ENCODE measurements around the gene SFSWAP.
"Not testable (repeated sequence)": the region's sequence is repeated elsewhere in the genome, so short reads cannot be mapped to it uniquely, and the experiment has no call there.

SFSWAP gene

DNA sequence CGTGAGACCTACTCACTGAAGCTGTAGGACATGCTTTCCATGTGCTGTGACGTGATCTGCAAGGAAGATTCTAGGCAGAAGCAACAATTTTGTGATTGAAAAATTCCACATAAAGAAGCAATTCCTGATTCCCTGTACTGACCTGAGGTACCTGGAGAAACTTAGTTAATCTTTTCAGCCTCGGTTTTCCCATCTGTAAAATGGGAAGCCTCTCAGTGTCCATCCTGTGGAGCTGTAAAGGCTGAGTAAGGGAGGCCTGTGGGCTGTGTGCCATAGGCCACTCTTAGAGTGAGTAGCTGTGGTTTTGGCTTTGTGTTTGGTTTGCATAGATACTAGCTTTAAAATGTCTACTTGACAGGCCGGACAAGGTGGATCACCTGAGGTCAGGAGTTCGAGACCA is 50.7 kb downstream of the SFSWAP start:
- DNase-seq (ENCODE audit: low spot score), result no peak

DNA sequence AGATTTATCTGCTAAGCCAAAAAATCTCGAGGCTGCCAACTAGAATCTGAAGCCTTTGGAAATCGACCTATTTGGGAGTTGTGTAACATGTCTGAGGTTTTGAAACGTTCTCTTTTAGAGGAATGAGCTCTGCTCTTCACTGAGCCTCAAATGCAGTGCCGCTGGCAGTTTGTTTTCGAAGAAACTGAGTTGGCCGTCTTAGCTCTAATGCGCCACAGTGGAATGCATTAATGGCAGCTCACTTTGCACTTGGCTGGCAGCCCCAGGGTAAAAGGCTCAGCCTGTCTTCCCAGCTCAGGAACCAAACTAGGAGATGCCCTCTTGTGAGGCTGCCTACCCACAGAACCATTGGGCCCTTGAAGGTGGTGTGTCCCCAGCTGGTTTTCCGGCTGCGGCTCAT is 53.8 kb downstream of the SFSWAP start:
- no peak for DNase-seq (ENCODE audit: low spot score)

DNA sequence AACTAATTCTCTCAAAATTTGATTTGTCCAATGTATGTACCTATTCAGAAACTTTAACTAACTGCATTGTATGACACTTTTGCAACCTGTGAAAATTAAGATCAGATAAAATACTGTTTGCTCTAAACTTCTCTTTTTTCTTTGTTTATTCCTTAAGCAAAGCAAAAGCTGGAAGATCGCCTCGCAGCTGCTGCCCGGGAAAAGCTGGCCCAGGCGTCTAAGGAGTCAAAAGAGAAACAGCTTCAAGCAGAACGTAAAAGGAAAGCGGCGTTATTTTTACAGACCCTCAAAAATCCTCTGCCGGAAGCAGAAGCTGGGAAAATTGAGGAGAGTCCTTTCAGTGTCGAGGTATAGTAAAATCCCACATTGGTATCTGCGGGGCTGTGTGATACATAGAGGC is 55.1 kb downstream of the SFSWAP start:
- no peak for DNase-seq (ENCODE audit: low spot score)

DNA sequence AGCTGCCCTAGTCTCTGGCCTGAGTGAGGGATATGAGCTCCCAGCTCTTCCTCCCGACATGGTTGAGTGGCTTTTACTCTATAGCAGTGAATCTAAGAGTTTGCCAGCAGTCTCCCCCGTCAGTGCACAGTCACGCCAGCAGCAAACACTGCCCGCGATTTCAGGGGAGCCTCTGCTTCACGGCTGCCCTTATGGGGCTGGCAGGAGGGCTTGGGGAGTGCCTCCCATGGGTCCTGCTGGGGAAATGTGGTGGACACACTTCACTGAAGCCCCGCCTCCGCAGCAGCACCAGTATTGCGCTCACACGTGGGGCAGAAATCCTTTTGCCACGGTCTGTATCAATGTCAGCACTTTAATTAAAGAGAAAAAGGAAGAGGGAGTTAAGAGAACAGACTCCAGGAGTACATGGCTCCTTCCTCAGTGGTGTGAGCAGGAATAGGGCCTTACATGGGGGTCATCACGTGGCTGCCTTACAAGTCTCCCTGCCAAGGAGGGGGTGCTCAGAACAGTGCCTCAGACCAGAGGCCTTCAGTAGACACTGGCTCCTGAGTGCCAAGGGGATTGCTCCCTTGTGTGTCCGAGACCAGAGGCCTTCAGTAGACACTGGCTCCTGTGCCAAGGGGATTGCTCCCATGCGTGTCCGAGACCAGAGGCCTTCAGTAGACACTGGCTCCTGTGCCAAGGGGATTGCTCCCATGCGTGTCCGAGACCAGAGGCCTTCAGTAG is 55.7 kb downstream of the SFSWAP start:
- DNase-seq (ENCODE audit: low spot score), result no peak

DNA sequence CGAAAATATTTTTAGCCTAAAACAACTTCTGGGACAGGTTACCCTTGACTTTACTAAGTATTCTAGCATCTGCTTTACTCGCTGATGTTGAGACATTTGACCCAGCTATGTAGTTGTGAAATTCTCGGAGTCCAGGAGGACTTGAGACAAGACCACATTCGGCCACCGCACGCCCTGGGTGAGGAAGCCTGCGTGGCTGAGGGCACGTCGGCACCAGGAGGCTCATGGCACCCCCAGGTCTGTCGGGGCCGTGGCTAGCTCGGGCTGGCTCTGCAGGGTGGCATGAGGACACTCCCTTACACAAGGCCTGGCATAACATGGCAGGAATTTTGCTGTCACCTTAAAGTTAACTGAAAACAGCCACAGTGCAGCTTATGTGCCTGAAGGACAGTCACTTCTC is 59.2 kb downstream of the SFSWAP start:
- no peak for DNase-seq (ENCODE audit: low spot score)

DNA sequence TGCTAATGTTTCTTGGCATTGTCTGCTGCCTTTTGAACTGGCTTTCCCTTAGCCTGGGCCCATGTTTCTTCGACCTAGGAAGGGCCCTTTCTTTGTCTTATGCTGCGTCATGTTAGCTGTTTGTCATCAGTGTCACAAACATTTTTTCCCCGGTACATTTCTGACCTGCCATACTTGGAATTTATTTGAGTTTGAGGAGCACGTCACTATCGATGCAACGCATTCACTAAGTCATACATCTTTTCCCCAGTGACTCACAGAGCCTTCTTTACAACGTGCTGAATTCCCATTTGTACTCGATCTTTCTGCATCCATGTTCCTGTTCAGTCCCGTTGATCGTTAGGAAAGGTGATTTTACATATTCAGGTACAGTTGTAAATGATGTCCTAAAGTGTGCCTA is 61.1 kb downstream of the SFSWAP start:
- DNase-seq (ENCODE audit: low spot score), result no peak

DNA sequence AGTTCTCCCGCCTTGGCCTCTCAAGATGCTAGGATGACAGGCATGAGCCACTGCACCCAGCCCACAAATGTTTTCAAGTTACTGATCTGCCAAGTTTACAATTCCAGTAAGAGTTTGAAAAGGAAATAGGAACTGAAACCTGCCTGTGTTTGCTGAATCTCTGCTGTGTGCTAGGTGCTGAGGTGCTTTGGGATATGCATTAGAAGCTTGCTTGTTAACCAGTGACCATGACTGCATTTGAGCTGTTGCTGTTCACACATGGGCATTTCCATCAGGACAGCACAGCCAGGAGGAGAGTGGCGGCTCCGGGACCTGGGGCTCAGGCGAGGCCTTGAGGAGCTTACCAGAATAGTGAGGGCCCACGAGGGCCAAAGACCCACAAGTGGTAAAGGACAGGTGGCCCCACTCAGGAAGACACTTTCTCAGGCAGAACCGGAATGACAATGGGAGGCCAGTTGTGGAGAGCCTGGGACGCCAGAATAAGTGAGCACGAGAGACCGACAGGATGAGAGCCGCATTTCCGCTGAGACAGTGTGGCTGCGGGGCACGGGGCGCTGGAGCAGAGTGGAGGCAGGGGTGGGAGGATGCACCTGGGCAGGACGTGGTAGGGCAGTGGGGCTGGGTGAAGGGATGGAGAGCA is 62.8 kb downstream of the SFSWAP start:
- no peak for DNase-seq (ENCODE audit: low spot score)

DNA sequence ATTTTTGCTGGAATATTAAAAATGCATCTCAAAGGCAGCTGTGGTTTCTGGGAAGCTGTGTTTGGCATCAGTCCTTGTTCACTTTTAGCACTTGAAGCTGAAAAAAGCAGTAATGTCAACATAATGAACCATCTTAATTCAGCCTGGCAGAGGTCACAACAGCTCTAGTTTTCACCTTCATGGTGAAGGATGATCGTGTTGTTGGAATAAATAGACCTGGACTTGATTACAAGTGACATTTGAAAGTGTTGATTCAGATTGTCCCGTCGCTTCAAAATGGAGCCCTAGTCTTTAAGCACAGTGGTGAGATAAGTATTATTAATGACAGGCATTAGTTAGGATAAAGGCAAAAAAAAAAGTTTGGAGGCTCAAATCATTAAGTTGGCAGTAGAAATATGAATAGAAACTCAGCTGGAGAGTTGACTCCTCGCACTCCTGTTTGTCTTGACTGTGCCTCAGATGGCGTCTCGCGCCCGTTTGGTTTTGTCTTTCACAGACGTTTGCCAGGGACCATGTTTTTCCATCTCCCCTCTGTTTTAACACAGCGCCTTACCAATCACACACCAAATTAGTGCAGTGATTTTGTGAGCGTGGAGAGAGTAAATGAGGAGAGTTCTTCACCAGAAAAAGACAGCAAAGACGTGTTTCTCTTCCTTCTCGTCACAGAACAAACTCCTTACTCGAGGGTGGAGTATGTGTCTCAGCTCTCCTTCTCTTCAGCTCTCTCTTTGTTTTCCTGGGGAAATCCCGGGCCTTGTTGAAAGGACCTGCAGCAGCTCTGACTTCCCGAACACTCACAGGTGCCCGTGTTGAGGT is 63.9 kb downstream of the SFSWAP start:
- DNase-seq (ENCODE audit: low spot score), result no peak

DNA sequence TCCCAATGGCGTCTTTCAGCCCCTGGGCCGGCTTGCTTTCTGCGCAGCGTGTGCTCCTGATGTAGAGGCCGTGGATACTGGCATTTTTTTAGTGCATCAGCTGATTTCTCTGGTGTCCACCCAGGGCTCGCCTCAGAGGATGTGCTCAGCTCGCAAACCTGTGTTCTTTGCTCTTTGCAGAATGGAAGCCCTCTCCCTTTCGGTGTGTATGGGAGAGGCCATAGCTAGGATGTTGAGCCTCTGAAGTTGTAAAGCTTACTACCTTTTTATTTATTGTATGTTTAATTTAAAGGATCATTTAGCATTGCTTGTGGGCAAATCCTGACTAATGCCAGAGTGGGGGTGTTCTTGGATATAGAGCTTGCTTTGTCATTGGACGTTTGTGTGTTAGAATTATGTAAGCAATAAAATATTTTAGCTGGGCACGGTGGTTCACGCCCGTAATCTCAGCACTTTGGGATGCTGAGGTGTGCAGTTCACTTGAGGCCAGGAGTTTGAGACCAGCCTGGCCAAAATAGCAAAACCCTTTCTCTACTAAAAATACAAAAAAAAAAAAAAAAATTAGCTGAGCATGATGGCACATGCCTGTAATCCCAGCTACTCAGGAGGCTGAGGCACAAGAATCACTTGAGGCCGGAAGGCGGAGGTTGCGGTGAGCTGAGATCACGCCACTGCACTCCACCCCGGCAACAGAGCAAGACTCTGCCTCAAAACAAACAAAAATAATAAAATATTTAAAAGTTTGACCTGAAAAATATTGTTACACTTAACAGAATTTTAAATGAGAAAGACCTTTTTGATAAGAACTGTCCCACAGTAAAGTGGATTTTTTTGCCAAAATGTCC is 64.7 kb downstream of the SFSWAP start:
- DNase-seq (ENCODE audit: low spot score), result no peak

DNA sequence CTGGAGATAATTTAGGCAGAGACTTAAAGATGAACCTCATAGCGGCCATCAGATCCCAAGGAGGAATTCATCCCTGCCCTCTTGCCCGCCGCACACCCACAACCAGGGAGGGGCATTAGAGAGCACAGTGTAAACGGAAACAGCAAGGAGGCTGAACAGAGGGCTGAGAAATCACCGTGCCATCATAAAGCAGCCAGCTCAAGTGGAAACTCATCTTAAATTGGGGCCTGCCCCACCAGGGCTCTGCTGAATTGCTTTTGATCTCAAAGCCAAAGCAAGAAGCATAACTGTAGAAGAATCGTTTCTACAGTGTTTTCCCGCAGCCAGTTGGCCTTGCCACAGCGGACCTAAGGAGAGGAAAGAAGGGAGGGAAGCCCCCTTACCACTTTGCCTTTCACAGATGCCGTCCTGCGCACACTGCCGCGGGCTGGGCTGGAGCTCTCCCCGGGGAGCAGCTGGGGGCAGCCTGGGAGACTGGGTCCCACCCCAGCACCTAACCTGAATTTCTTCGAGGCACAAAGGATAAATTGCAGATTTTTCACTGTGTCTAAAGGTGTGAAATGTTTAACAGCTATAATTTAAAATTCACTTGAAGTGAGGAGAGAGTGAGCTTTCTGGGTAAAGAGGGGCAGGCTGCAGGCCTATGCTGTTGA is 65.5 kb downstream of the SFSWAP start:
- no peak for DNase-seq (ENCODE audit: low spot score)

DNA sequence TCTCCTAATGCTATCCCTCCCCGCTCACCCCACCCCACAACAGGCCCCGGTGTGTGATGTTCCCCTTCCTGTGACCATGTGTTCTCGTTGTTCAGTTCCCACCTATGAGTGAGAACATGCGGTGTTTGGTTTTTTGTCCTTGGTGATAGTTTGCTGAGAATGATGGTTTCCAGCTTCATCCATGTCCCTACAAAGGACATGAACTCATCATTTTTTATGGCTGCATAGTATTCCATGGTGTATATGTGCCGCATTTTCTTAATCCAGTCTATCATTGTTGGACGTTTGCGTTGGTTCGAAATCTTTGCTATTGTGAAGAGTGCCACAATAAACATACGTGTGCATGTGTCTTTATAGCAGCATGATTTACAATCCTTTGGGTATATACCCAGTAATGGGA is 66.4 kb downstream of the SFSWAP start:
- not testable (repeated sequence) for DNase-seq (ENCODE audit: low spot score)

DNA sequence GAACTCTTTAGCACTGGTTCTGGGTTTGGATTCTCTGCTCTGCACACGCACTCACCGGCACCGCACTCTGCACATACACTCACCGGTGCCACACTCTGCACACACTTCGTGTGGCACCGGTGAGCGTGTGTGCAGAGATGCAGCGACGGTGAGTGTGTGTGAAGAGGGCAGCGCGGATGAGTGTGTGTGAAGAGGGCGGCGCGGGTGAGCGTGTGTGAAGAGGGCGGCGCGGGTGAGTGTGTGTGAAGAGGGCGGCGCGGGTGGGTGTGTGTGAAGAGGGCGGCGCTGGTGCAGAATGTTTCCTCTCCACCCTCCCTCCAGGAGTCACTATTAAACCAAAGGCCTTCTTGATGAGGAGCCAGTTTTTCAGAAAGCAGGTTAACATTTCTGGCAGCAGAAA is 68.1 kb downstream of the SFSWAP start:
- no peak for DNase-seq (ENCODE audit: low spot score)

DNA sequence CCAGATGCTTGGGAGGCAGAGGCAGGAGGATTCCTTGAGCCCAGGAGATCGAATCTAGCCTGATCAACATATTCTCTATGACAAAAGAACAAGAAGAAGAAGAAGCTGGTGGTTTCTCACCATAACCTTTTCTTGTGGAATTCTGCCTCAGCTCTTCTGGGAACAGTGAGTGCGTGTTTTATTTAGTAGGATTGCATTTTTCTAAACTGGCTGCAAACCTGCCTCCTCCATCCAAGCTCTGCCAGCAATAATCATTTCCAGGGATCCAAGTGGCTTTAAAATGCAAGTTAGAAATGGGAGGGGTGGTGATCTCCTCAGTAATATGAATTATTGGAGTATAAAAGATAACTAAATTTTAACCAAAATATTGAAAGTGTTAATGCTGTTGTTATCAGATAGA is 71.2 kb downstream of the SFSWAP start:
- DNase-seq (ENCODE audit: low spot score), result no peak

DNA sequence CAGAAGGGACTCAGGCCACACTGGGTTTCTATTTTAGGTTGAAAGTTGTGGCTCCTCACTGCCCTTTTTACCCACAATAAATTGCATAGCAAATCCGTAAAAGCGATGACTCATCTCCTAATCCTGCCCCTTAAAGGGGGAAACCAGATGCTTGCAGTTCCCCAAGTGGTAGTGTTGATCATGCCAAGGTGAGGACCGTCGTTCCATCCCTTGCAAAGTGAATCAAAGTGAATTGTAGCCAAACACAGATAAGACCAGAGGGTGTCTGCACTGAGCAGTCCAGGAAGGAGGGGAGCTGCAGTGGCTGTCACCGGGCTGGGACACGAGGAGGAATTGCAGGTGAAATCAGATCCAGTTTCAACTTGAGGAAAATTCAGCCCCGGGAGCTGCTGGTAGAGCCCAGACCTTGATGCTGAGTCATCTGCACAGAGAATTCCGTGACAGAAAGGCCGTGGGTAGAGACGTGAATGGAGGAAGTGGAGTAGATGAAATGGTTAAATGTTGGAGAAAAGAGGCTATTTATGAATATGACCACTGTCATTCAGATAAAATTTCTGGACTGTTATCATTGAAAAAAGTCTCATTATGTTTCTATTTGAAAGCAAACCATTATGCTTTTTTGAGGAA is 73.1 kb downstream of the SFSWAP start:
- DNase-seq (ENCODE audit: low spot score), result no peak

DNA sequence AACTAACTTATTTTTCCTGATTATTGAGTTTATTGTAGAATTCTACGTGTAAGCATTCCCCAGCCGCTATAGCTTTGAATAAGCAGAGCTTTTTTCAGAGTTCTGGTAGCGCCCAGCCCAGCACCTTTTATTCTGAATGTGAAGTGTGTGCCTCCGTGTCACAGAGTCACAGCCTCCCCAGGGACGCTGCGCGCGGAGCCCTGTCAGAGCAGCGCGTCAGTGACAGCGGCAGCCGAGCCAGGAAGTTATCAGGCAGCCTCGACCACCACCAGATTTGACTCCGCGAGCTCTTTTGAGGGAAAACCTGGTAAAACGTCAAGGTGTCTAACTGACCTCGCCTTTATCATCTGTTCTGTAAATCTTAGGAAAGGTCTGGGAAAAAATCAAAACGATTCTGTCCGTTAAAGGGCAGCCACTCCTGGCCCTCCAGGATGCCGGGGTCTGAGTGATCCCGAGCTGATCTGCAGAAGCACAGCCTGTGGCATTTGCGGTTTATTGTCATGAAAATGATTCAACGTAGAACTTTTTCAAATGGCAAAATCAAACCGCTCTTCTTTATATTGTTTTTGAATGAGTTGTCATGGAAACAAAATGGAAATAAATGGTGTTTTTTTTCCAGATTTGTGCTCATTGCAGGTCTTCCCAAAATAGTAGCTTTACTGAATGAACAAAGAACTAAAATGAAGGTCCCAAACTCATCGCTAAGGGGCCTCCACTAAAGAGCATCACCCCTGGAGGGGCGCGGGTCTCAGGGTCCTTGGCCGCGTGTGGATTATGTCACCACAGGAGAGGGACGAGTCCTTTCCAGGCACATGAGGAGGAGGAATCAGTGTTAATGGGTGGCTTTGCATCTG is 74.2 kb downstream of the SFSWAP start:
- DNase-seq (ENCODE audit: low spot score), result no peak

DNA sequence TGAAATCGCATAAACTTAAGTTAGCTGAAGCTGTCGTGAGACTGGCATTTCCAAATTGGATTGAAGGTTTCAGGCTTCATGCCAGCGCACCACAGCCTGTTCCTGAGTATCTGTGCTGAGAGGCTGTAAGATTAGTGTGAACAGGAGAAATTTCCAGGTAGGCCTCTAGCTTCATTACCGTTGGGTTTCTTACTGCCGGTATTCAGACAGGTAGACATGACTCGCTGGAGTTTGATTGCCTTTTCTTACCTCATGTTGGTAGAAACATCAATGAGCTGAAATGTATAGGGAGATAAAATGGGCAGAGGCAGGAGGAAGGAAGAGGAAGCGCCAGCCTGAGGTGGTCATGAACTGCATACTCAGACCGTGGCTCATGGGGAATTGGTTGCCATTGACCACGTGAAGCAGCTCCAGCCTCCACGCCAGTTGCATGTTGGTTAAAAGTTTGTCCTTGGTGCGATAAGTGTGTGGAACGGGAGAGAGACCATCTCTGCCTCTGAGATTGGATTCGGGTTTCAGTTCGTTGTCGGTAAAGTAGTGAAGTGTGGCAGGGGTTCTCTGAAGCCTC is 75.0 kb downstream of the SFSWAP start:
- no peak for DNase-seq (ENCODE audit: low spot score)

DNA sequence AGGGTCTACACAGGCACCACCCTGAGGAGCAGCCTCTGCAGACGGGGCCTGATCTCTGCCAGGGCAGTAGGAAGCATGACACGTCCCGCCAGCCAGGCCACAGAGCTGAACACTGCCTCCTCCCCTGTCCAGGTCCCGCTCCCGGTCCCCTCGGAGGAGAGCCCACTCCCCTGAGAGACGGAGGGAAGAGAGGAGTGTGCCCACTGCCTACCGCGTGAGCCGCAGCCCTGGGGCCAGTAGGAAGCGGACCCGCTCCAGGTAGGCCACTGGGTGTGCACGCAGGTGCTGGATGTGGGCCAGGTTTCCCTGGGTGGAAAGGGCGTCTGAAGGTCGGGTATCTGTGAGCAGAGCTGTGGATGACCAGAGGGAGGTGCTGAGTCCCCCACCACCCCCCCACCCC is 75.4 kb downstream of the SFSWAP start:
- no peak for DNase-seq (ENCODE audit: low spot score)

DNA sequence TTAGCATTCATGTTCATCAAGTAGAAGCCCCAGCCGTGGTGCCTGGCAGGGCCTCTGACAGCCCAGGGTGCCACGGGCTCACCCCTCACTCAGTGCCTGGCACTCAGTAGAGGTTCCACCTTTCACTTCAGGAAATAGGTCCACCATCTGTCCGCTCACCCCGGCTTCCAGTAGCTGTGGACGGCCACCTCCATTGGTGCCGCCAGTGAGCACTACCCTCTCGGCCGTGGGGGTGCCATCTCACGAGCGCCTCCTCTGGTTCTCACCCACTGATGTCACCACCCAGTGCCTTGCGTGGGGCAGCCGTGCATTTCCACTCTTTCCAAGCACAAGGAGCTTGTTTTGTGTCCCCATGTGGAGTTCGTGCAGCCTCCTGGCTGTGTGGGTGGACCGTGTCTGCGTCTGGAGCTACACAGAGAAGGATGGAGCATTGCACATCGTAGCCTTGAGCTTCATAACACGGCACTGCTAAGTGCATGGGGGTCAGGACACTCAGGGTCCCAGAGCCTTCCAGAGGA is 76.3 kb downstream of the SFSWAP start:
- no peak for DNase-seq (ENCODE audit: low spot score)

DNA sequence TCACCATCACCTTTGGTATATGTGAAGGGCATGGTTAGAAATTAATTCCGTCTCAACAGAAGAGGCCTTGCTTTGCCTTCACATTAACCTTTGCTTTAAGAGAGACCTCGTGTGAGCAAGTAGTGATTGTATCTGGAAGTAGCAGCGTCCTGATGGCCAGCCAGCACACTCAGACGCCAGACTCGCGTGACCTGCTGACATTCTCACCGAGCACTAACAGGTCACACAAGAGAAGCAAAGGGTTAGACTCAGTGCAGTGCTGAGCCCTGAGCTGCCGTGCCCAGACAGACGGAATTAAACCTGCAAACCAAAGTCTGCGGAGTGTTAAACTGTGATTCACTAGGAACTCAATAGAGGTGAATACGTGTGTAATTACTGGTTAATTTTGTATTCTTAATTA is 77.2 kb downstream of the SFSWAP start:
- DNase-seq (ENCODE audit: low spot score), result no peak

DNA sequence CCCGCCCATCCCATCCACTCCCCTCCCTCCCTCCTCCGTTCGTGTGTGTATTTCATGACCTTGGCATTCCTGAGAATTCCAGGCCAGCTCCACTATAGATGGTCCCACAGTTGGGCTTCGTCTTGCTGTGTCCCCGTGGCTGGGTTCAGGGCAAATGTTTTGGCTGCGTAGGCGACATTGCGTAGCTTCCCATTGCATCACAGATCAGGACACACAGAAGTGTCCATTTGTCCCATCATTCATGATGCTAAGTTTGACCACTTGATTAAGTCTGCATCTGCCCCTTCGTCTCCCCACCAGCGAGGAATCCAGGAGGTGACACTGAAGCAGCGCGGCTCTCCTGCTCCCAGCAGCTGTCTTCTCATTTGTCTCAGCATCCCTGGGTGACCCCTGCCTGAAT is 78.7 kb downstream of the SFSWAP start:
- no peak for DNase-seq (ENCODE audit: low spot score)

Data from HuH-7.5 (cell line).